Liver (tissue), 9 donors: ENCODE results near the gene TTC23. TPM values are rescaled to one million over a fixed set of nuclear protein-coding genes. Genes with fewer than 3 reads are reported as not detected.
A peak's percentile ranks its signal among the peaks of the same experiment; 100 is the strongest.

Source experiments
- DNase-seq: peaks from one replicate; pipeline ENCODE4 v3.0.0-alpha.2; 2017; ENCODE audit warnings: low spot score
- H3K27ac ChIP-seq, 2 donors: one replicate each; pipeline ENCODE4 v1.7.0; 2013; ENCODE audit warnings: inconsistent platforms in 2 of 2, low read length in 2 of 2, control low read depth in 1 of 2, low read depth in 1 of 2, mild to moderate bottlenecking in 1 of 2
- H3K27me3 ChIP-seq, 4 donors: one replicate each; pipeline versions ENCODE4 v1.6.1 to v1.7.0; 2013; ENCODE audit warnings: low read length in 3 of 4, inconsistent platforms in 1 of 4, mild to moderate bottlenecking in 1 of 4, moderate library complexity in 1 of 4; ENCODE audit not compliant: control insufficient read depth in 4 of 4, insufficient read depth in 4 of 4
- H3K36me3 ChIP-seq, 4 donors: one replicate each; pipeline versions ENCODE4 v1.6.1 to v1.7.0; 2013; ENCODE audit warnings: low read length in 3 of 4, mild to moderate bottlenecking in 3 of 4, low read depth in 1 of 4, moderate library complexity in 1 of 4; ENCODE audit not compliant: control insufficient read depth in 4 of 4, insufficient read depth in 3 of 4
- H3K4me1 ChIP-seq, 4 donors: one replicate each; pipeline versions ENCODE4 v1.6.1 to v1.7.0; 2013; ENCODE audit warnings: low read length in 3 of 4, mild to moderate bottlenecking in 3 of 4, moderate library complexity in 1 of 4; ENCODE audit not compliant: control insufficient read depth in 4 of 4, insufficient read depth in 4 of 4
- H3K4me3 ChIP-seq, 3 donors: one replicate each; pipeline versions ENCODE4 v1.6.1 to v1.7.0; 2013; ENCODE audit warnings: low read length in 3 of 3, control low read depth in 1 of 3, low read depth in 1 of 3, mild to moderate bottlenecking in 1 of 3
- H3K9ac ChIP-seq, 2 donors: one replicate each; pipeline ENCODE4 v1.7.0; 2013; ENCODE audit warnings: low read length in 2 of 2, mild to moderate bottlenecking in 2 of 2, moderate library complexity in 2 of 2, control low read depth in 1 of 2, low read depth in 1 of 2
- H3K9me3 ChIP-seq, 4 donors: one replicate each; pipeline versions ENCODE4 v1.6.1 to v1.7.0; 2013; ENCODE audit warnings: low read length in 3 of 4; ENCODE audit not compliant: control insufficient read depth in 4 of 4
- EGR1 ChIP-seq, 2 donors: IDR thresholded peaks; 2 replicates each; pipeline ENCODE4 v1.6.1; 2016 to 2018; ENCODE audit warnings: antibody characterized with exemption in 2 of 2, low read depth in 2 of 2
- FOXA1 ChIP-seq: IDR thresholded peaks from 2 replicates; pipeline ENCODE4 v1.6.1; 2016; ENCODE audit warnings: antibody characterized with exemption
- FOXA2 ChIP-seq: IDR thresholded peaks from 2 replicates; pipeline ENCODE4 v1.6.1; 2016; ENCODE audit warnings: antibody characterized with exemption
- GABPA ChIP-seq, 2 donors: IDR thresholded peaks in 1 of 2; conservative IDR thresholded peaks in 1 of 2; 2 replicates each; pipeline ENCODE4 v1.6.1; 2016; ENCODE audit warnings: antibody characterized with exemption in 2 of 2, mild to moderate bottlenecking in 1 of 2, moderate library complexity in 1 of 2
- HNF4A ChIP-seq, 2 donors: conservative IDR thresholded peaks; 2 replicates each; pipeline ENCODE4 v1.6.1; 2016; ENCODE audit warnings: antibody characterized with exemption in 2 of 2, mild to moderate bottlenecking in 2 of 2
- JUND ChIP-seq, 2 donors: IDR thresholded peaks; 2 replicates each; pipeline ENCODE4 v1.6.1; 2016; ENCODE audit warnings: antibody characterized with exemption in 2 of 2
- NR2F2 ChIP-seq: IDR thresholded peaks from 2 replicates; pipeline ENCODE4 v1.6.1; 2016; ENCODE audit warnings: antibody characterized with exemption
- SP1 ChIP-seq: IDR thresholded peaks from 2 replicates; pipeline ENCODE4 v1.6.1; 2018; ENCODE audit warnings: antibody characterized with exemption, mild to moderate bottlenecking
- TAF1 ChIP-seq: conservative IDR thresholded peaks from 2 replicates; pipeline ENCODE4 v1.6.1; 2016; ENCODE audit warnings: antibody characterized with exemption, mild to moderate bottlenecking
- WGBS: extraction: QIAGEN DNeasy Blood & Tissue Kit; methylation state at CpG from one replicate; pipeline ENCODE4 v1.1.7; 2013; 5-methylcytosine and 5-hydroxymethylcytosine counted together
- polyA plus RNA-seq, 2 donors: library from polyadenylated mRNA; stranded (reverse) in 1 of 2; unstranded in 1 of 2; fragments of 200-250 nt in 1 of 2; fragments of >200 nt in 1 of 2; fragmentation: Nextera tagmentation in 1 of 2; extraction: Ambion mirVana in 1 of 2; gene quantifications; one replicate each; pipeline versions ENCODE4 v1.2.1 to v1.2.3, GENCODE V29; 2013 to 2015
- total RNA-seq, 2 donors: library from RNA; depleted of rRNA; stranded (reverse); fragments of >200 nt; gene quantifications; one replicate each; pipeline ENCODE4 v1.2.3, GENCODE V29; 2014
- TF ChIP-seq, protein P1 (sequence below): IDR thresholded peaks from 2 replicates; pipeline ENCODE4 v1.6.1; 2016; ENCODE audit warnings: antibody characterized with exemption
- TF ChIP-seq, protein P2 (sequence below): IDR thresholded peaks from 2 replicates; pipeline ENCODE4 v1.6.1; 2016; ENCODE audit warnings: antibody characterized with exemption
- TF ChIP-seq, protein P3 (sequence below): IDR thresholded peaks from 2 replicates; pipeline ENCODE4 v1.6.1; 2016; ENCODE audit warnings: antibody characterized with exemption, mild to moderate bottlenecking
- TF ChIP-seq, protein P4 (sequence below): IDR thresholded peaks from 2 replicates; pipeline ENCODE4 v1.6.1; 2016; ENCODE audit warnings: antibody characterized with exemption
- TF ChIP-seq, protein P5 (sequence below): fragments of 150-350 bp; IDR thresholded peaks from 2 replicates; pipeline ENCODE4 v1.5.1; 2017; ENCODE audit warnings: improper control_type of control experiment, low read depth, low read length; ENCODE audit not compliant: missing input control
- donor health status: healthy.
- donor health status: healthy.
- donor health status: healthy.
- donor health status: healthy.
- donor health status: healthy.

TTC23 gene
- total and polyA plus RNA-seq, 4 donors = 3.7 to 12.3 (median 7.2) TPM

DNA sequence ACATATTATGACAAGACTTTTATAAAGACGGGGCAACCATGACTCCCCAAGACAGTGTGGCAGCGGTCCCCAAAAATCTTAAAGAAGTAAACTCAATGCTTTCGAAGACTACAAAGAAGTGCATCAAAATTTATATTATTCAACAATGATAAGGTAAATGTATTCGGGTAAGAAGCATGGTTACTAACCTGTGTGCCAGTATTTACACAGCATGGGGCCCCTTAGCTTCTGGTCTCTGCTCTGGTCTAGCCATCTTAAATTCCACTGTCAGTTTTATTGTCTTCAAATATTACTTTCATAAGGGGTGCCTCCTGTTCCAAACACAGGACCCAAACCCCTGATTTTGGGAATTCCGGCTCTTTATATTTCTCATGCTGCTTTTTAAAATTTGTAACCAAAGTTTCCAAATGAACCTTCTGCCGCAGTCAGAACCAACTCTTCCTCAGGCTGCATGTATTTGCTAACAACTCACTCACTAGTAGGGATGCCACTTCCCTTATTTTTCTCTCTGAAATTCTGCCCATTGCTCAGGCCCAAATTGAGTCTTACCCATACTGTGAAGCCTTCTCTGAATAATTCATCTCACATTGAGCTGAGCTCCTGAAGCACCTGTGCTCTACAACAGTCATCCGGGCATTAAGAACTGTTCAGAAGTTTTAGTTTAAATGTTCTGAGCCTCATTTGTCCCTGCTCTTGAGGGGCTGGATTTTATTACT is 1.2 kb downstream of the TTC23 start:
- peak overlapping the region; percentile 16 to 49 (median 42) for H3K4me3 ChIP-seq
- no peaks in the 10 kb centered on the region for H3K27me3 ChIP-seq
- no peaks in the 10 kb centered on the region for H3K9me3 ChIP-seq
- peak overlapping the region; percentile 42 to 69 for H3K9ac ChIP-seq
- WGBS = 76% methylated on average over 7 of the region's 7 CpGs
- peaks cover 5 to 30% (median 24%) of the 10 kb centered on the region in 4 donors for H3K4me1 ChIP-seq
- no peaks in the 10 kb centered on the region for H3K36me3 ChIP-seq
- no peak for DNase-seq
- H3K27ac ChIP-seq = no peak overlapping the region
- no peak for TF ChIP-seq SP1

DNA sequence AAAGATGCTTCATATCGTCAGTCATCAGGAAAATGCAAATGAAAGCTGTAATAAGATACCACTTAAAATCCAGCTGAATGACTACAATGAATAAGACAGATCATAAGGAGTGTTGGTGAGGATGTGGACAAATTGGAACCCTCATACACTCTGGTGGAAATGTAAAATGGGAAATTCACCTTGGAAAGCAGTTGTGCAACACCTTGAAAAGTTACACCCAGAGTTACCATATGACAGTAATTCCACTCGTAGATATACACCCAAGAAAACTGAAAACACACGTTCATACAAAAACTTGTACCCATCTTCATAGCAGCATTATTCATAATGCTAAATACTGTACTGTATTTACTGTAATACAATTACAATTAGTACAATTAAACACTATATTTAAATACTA is 2.3 kb downstream of the TTC23 start:
- peaks cover 5 to 23% (median 15%) of the 10 kb centered on the region in 4 donors for H3K4me1 ChIP-seq
- H3K4me3 ChIP-seq = no peak overlapping the region
- no peak for DNase-seq
- no peaks in the 10 kb centered on the region for H3K27me3 ChIP-seq
- H3K9ac ChIP-seq = no peak overlapping the region
- no peaks in the 10 kb centered on the region for H3K9me3 ChIP-seq
- TF ChIP-seq, protein P1, sequence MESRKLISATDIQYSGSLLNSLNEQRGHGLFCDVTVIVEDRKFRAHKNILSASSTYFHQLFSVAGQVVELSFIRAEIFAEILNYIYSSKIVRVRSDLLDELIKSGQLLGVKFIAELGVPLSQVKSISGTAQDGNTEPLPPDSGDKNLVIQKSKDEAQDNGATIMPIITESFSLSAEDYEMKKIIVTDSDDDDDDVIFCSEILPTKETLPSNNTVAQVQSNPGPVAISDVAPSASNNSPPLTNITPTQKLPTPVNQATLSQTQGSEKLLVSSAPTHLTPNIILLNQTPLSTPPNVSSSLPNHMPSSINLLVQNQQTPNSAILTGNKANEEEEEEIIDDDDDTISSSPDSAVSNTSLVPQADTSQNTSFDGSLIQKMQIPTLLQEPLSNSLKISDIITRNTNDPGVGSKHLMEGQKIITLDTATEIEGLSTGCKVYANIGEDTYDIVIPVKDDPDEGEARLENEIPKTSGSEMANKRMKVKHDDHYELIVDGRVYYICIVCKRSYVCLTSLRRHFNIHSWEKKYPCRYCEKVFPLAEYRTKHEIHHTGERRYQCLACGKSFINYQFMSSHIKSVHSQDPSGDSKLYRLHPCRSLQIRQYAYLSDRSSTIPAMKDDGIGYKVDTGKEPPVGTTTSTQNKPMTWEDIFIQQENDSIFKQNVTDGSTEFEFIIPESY = no peak
- TF ChIP-seq FOXA2 (no peak), JUND (IDR thresholded peaks at IDR 0.05) (no peak), SP1 (no peak), HNF4A (conservative IDR thresholded peaks at IDR 0.05) (no peak), TAF1 (no peak), GABPA (IDR thresholded peaks at IDR 0.05 in 1 of 2, conservative IDR thresholded peaks at IDR 0.05 in 1 of 2) (no peak), EGR1 (IDR thresholded peaks at IDR 0.05; ENCODE audit: low read depth in 2 of 2) (no peak), FOXA1 (no peak), NR2F2 (no peak)
- TF ChIP-seq, protein P2, sequence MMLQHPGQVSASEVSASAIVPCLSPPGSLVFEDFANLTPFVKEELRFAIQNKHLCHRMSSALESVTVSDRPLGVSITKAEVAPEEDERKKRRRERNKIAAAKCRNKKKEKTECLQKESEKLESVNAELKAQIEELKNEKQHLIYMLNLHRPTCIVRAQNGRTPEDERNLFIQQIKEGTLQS = no peak
- TF ChIP-seq, protein P3, sequence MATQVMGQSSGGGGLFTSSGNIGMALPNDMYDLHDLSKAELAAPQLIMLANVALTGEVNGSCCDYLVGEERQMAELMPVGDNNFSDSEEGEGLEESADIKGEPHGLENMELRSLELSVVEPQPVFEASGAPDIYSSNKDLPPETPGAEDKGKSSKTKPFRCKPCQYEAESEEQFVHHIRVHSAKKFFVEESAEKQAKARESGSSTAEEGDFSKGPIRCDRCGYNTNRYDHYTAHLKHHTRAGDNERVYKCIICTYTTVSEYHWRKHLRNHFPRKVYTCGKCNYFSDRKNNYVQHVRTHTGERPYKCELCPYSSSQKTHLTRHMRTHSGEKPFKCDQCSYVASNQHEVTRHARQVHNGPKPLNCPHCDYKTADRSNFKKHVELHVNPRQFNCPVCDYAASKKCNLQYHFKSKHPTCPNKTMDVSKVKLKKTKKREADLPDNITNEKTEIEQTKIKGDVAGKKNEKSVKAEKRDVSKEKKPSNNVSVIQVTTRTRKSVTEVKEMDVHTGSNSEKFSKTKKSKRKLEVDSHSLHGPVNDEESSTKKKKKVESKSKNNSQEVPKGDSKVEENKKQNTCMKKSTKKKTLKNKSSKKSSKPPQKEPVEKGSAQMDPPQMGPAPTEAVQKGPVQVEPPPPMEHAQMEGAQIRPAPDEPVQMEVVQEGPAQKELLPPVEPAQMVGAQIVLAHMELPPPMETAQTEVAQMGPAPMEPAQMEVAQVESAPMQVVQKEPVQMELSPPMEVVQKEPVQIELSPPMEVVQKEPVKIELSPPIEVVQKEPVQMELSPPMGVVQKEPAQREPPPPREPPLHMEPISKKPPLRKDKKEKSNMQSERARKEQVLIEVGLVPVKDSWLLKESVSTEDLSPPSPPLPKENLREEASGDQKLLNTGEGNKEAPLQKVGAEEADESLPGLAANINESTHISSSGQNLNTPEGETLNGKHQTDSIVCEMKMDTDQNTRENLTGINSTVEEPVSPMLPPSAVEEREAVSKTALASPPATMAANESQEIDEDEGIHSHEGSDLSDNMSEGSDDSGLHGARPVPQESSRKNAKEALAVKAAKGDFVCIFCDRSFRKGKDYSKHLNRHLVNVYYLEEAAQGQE = no peak
- TF ChIP-seq, protein P4, sequence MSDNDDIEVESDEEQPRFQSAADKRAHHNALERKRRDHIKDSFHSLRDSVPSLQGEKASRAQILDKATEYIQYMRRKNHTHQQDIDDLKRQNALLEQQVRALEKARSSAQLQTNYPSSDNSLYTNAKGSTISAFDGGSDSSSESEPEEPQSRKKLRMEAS = no peak
- TF ChIP-seq, protein P5, sequence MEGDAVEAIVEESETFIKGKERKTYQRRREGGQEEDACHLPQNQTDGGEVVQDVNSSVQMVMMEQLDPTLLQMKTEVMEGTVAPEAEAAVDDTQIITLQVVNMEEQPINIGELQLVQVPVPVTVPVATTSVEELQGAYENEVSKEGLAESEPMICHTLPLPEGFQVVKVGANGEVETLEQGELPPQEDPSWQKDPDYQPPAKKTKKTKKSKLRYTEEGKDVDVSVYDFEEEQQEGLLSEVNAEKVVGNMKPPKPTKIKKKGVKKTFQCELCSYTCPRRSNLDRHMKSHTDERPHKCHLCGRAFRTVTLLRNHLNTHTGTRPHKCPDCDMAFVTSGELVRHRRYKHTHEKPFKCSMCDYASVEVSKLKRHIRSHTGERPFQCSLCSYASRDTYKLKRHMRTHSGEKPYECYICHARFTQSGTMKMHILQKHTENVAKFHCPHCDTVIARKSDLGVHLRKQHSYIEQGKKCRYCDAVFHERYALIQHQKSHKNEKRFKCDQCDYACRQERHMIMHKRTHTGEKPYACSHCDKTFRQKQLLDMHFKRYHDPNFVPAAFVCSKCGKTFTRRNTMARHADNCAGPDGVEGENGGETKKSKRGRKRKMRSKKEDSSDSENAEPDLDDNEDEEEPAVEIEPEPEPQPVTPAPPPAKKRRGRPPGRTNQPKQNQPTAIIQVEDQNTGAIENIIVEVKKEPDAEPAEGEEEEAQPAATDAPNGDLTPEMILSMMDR = no peak
- H3K27ac ChIP-seq = no peak overlapping the region
- WGBS = 87% methylated on average over 3 of the region's 3 CpGs
- no peaks in the 10 kb centered on the region for H3K36me3 ChIP-seq
